ENCODE measurements around the gene SLC24A3. TPM values are rescaled to one million over a fixed set of nuclear protein-coding genes. Genes with fewer than 3 reads are reported as not detected.

Gene SLC24A3
- total and polyA plus RNA-seq, 2 of the 13 experiments (the other 11 are each of a cell fraction or from before 2014, with no cell fraction given) = not detected

DNA sequence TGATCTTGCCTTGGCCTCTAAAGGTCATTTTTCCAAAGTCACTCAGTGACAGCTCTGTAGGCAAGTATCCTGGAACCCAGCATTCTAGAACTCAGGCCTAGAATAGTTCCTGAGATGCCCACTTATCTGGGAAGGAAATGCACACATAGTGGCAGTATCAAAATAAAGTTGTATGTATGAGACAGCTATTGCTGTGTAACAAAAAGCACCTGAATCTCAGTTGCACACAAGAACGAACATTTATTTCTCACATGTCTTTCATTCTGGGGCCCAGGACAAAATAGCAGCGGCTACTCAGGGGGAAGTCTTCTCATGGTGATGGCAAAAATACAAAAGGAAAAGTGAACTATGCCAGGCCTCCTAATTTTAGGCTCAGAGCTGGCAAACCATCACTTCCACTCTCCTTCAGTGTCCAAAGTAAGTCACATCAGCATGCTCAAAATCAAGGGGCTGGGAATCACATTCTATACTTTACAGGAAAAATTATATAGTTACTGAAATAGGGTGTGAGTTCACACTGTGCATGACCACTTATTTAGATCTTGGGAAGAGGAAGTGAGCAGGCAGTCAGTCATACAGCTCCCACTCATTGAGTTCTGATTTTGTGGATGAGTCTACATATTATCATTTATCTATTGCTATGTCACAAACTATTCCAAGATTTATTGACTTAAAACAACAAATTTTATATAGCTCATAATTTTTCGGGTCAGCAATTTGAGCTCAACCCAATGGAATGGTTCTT, 412.0 kb downstream of the SLC24A3 start:
- no peaks in the 10 kb centered on the region for H3K36me3 ChIP-seq (replicated peaks in 1 of 2; ENCODE audit: control insufficient read depth in 1 of 2, insufficient read depth in 2 of 2, low read length in 2 of 2)
- intact Hi-C loops (cut with micrococcal nuclease; ENCODE audit: unreplicated experiment) (no loop called here), in situ Hi-C loops (cut with HindIII; ENCODE audit: extremely low pct_ligation_motif_present, low pct_unique_long_range_greater_than_20kb) (no loop called here)
- H3K4me2 ChIP-seq (ENCODE audit: low read depth, low read length) = no peak overlapping the region
- FAIRE-seq (no peak), DNase-seq (ENCODE audit: low spot score) (no peak), ATAC-seq (no peak)
- CTCF ChIA-PET (ENCODE audit: low intra/inter-chr PET ratio, low total read pairs) = no interaction called here
- H3K9me3 ChIP-seq (ENCODE audit: low read length) = peaks cover 14% of the 10 kb centered on the region
- H3K27me3 ChIP-seq (ENCODE audit: control insufficient read depth in 1 of 2, insufficient read depth in 2 of 2, low read length in 2 of 2) = no peaks in the 10 kb centered on the region
- H3K27ac ChIP-seq (ENCODE audit: extremely low read length, insufficient read depth, low read length) = no peak overlapping the region
- POLR2A ChIA-PET = no interaction called here
- no peak overlapping the region for H3K9ac ChIP-seq (ENCODE audit: insufficient read depth, low read depth, low read length)
- 0% methylated on average over 3 of the region's 3 CpGs for WGBS (ENCODE audit: low lambda C conversion rate)
- no peaks in the 10 kb centered on the region for H3K79me2 ChIP-seq (ENCODE audit: insufficient read depth, low read length)
- TF ChIP-seq ZNF138 (CRISPR knock-in tag; IDR thresholded peaks at IDR 0.05; ENCODE audit: low read depth) = no peak
- TF ChIP-seq ZNF12 (CRISPR knock-in tag; IDR thresholded peaks at IDR 0.05) = peak; percentile 84; the same call in 1 of the 2 replicates
- TF ChIP-seq ELF1 (CRISPR knock-in tag; IDR thresholded peaks at IDR 0.05) = no peak
- no peak for TF ChIP-seq TCF7L2 (IDR thresholded peaks at IDR 0.05; ENCODE audit: low read depth, low read length)
- no peak for TF ChIP-seq SIN3A (IDR thresholded peaks at IDR 0.05; ENCODE audit: borderline replicate concordance, low read depth, low read length)
- no peak for TF ChIP-seq ZNF30 (CRISPR knock-in tag; IDR thresholded peaks at IDR 0.05)
- peak; percentile 66 for TF ChIP-seq RBAK (CRISPR knock-in tag; IDR thresholded peaks at IDR 0.05)
- no peak for TF ChIP-seq CCAR2 (optimal IDR thresholded peaks at IDR 0.05; ENCODE audit: low read depth, low read length)
- no peak overlapping the region for H2AFZ ChIP-seq (ENCODE audit: low read length)
- no peaks in the 10 kb centered on the region for H4K20me1 ChIP-seq (ENCODE audit: insufficient read depth, low read length)
- no TSS peak for BruUV-seq (replicated peaks)
- H3K4me3 ChIP-seq (replicated peaks in 1 of 3; ENCODE audit: insufficient read depth in 1 of 3, low read depth in 2 of 3, low read length in 3 of 3) = no peak overlapping the region
- peaks cover 36% of the 10 kb centered on the region for H3K4me1 ChIP-seq (ENCODE audit: insufficient read depth, low read length)

DNA sequence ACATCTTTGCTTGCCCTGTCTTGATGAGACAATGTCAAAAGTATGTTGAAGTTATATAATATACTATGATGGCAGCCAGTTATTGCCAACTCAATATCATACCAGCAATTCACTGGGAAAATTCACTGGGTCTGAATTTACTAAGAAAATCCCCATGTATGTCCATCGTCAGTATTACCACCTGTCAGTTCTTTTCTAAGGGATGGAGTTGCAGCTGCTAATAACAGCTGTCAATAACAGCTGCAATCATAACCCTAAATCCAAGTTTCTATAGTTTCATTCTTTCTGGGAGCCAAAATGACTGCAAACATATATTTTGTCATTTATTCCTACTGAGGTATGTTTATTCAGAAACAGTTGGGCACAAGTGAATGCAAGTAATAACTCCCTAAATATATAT, 413.0 kb downstream of the SLC24A3 start:
- POLR2A ChIA-PET = no interaction called here
- no peak for TF ChIP-seq ZNF776 (CRISPR knock-in tag; IDR thresholded peaks at IDR 0.05)
- TF ChIP-seq, protein P1, sequence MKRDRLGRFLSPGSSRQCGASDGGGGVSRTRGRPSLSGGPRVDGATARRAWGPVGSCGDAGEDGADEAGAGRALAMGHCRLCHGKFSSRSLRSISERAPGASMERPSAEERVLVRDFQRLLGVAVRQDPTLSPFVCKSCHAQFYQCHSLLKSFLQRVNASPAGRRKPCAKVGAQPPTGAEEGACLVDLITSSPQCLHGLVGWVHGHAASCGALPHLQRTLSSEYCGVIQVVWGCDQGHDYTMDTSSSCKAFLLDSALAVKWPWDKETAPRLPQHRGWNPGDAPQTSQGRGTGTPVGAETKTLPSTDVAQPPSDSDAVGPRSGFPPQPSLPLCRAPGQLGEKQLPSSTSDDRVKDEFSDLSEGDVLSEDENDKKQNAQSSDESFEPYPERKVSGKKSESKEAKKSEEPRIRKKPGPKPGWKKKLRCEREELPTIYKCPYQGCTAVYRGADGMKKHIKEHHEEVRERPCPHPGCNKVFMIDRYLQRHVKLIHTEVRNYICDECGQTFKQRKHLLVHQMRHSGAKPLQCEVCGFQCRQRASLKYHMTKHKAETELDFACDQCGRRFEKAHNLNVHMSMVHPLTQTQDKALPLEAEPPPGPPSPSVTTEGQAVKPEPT (CRISPR knock-in tag; IDR thresholded peaks at IDR 0.05; ENCODE audit: low read depth) = no peak

More for the DNA sequence above, 413.0 kb downstream of the SLC24A3 start:
- BruUV-seq (replicated peaks) = no TSS peak
- CTCF ChIA-PET (ENCODE audit: low intra/inter-chr PET ratio, low total read pairs) = no interaction called here
- no peak for DNase-seq (ENCODE audit: low spot score)
- H4K20me1 ChIP-seq (ENCODE audit: insufficient read depth, low read length) = no peaks in the 10 kb centered on the region
- ATAC-seq = no peak
- no peak overlapping the region for H3K9ac ChIP-seq (ENCODE audit: insufficient read depth, low read depth, low read length)
- no peak for FAIRE-seq
- H3K79me2 ChIP-seq (ENCODE audit: insufficient read depth, low read length) = no peaks in the 10 kb centered on the region
- peaks cover 18% of the 10 kb centered on the region for H3K9me3 ChIP-seq (ENCODE audit: low read length)
- H3K27me3 ChIP-seq (ENCODE audit: control insufficient read depth in 1 of 2, insufficient read depth in 2 of 2, low read length in 2 of 2) = no peaks in the 10 kb centered on the region
- 0% methylated on average over 1 of the region's 1 CpG for whole genome bisulfite sequencing (ENCODE audit: low lambda C conversion rate)
- in situ Hi-C loops (cut with HindIII; ENCODE audit: extremely low pct_ligation_motif_present, low pct_unique_long_range_greater_than_20kb) (no loop called here), intact Hi-C loops (cut with micrococcal nuclease; ENCODE audit: unreplicated experiment) (no loop called here)
- no peak overlapping the region for H3K27ac ChIP-seq (ENCODE audit: extremely low read length, insufficient read depth, low read length)
- H3K4me2 ChIP-seq (ENCODE audit: low read depth, low read length) = no peak overlapping the region
- no peak overlapping the region for H2AFZ ChIP-seq (ENCODE audit: low read length)
- no peak overlapping the region for H3K4me3 ChIP-seq (replicated peaks in 1 of 3; ENCODE audit: insufficient read depth in 1 of 3, low read depth in 2 of 3, low read length in 3 of 3)
- H3K4me1 ChIP-seq (ENCODE audit: insufficient read depth, low read length) = peaks cover 25% of the 10 kb centered on the region
- H3K36me3 ChIP-seq (replicated peaks in 1 of 2; ENCODE audit: control insufficient read depth in 1 of 2, insufficient read depth in 2 of 2, low read length in 2 of 2) = no peaks in the 10 kb centered on the region
